Endothelial cell of umbilical vein (primary cell): ENCODE results near the gene LDHAL6B. TPM values are rescaled to one million over a fixed set of nuclear protein-coding genes. Genes with fewer than 3 reads are reported as not detected.

Experiments used
- BruUV-seq: library from RNA; stranded (reverse); fragments of 400-500 nt; replicated peaks from 2 replicates; lab custom pipeline; 2021; lab: Mats Ljungman, UMichigan
- CTCF ChIA-PET: fragments of 300-600, 350-600 bp; sonication (Branson Sonifier 250); formaldehyde crosslinking; loops from one replicate; lab custom pipeline; 2021; ENCODE audit warnings: antibody characterized with exemption, inconsistent platforms; lab: Charles Lee
- POLR2A ChIA-PET: fragments of 300-600, 350-600 bp; sonication (Branson Sonifier 250); formaldehyde crosslinking; loops from one replicate; lab custom pipeline; 2021; ENCODE audit warnings: antibody characterized with exemption, inconsistent platforms; lab: Charles Lee
- DNase-seq: peaks from one replicate; pipeline ENCODE4 v3.0.0-alpha.2; 2011; ENCODE audit warnings: low read depth, low spot score
- FAIRE-seq: peaks from 2 replicates; lab custom pipeline; 2011; peaks lifted over from hg19 to GRCh38; lab: Jason Lieb, UNC
- H2AFZ ChIP-seq: 2 replicates; pipeline ENCODE4 v1.6.0; 2012; ENCODE audit warnings: low read depth, low read length, control low read depth, inconsistent platforms
- H3K27ac ChIP-seq: 2 replicates; pipeline ENCODE4 v1.5.1; 2011; ENCODE audit warnings: low read depth, mild to moderate bottlenecking, control low read depth, low read length, moderate library complexity; ENCODE audit not compliant: insufficient read depth
- H3K27me3 ChIP-seq, 2 experiments: 2 replicates each; pipeline versions ENCODE4 v1.6.0 to v1.6.1; 2011; ENCODE audit warnings: low read length in 2 of 2, mixed read lengths in 1 of 2; ENCODE audit not compliant: control insufficient read depth in 2 of 2, insufficient read depth in 2 of 2
- H3K36me3 ChIP-seq, 2 experiments: 2 replicates in 1 of 2; 3 replicates in 1 of 2; pipeline ENCODE4 v1.5.1; 2011; ENCODE audit warnings: low read length in 2 of 2, mild to moderate bottlenecking in 1 of 2, moderate library complexity in 1 of 2; ENCODE audit not compliant: control insufficient read depth in 2 of 2, insufficient read depth in 2 of 2; ENCODE audit errors: extremely low read depth in 1 of 2
- H3K4me1 ChIP-seq: 3 replicates; pipeline ENCODE4 v1.5.1; 2011; ENCODE audit warnings: mild to moderate bottlenecking, low read length; ENCODE audit not compliant: control insufficient read depth, insufficient read depth; ENCODE audit errors: extremely low read depth
- H3K4me2 ChIP-seq: 2 replicates; pipeline ENCODE4 v1.6.1; 2011; ENCODE audit warnings: low read length, control low read depth, mixed read lengths; ENCODE audit not compliant: insufficient read depth
- H3K4me3 ChIP-seq, 3 experiments: fragments of 200-600 bp in 1 of 3; sonication (generic), shearing (Covaris generic) in 1 of 3; replicated peaks in 1 of 3; 2 replicates each; pipeline ENCODE4 v1.5.1; 2011 to 2016; ENCODE audit warnings: control low read depth in 3 of 3, low read length in 3 of 3, mild to moderate bottlenecking in 2 of 3, inconsistent platforms in 1 of 3, low read depth in 1 of 3, moderate library complexity in 1 of 3; ENCODE audit not compliant: insufficient read depth in 1 of 3
- H3K79me2 ChIP-seq: 2 replicates; pipeline ENCODE4 v1.6.0; 2012; ENCODE audit warnings: low read length, inconsistent platforms; ENCODE audit not compliant: control insufficient read depth, insufficient read depth
- H3K9ac ChIP-seq: replicated peaks from 2 replicates; pipeline ENCODE3; 2011; ENCODE audit warnings: low read length, control low read depth; ENCODE audit not compliant: insufficient read depth; ENCODE audit errors: extremely low read depth
- H3K9me1 ChIP-seq: replicated peaks from 3 replicates; pipeline ENCODE4 v1.6.0; 2011; ENCODE audit warnings: mild to moderate bottlenecking, low read length; ENCODE audit not compliant: control insufficient read depth, insufficient read depth; ENCODE audit errors: extremely low read depth
- H3K9me3 ChIP-seq: replicated peaks from 2 replicates; pipeline ENCODE4 v1.5.1; 2012; ENCODE audit warnings: low read length, inconsistent platforms; ENCODE audit not compliant: control insufficient read depth, insufficient read depth
- H4K20me1 ChIP-seq: replicated peaks from 2 replicates; pipeline ENCODE3; 2011; ENCODE audit warnings: mild to moderate bottlenecking, low read length; ENCODE audit not compliant: control insufficient read depth, insufficient read depth; ENCODE audit errors: extremely low read depth
- CTCF ChIP-seq, 2 donors: IDR thresholded peaks; 1 replicate in 1 of 2; 2 replicates in 1 of 2; pipeline ENCODE4 v1.5.1; 2011; ENCODE audit warnings: low read length in 2 of 2, mild to moderate bottlenecking in 2 of 2, moderate library complexity in 2 of 2, control low read depth in 1 of 2, inconsistent platforms in 1 of 2, low read depth in 1 of 2; ENCODE audit not compliant: insufficient read depth in 1 of 2; ENCODE audit errors: extremely low read depth in 1 of 2
- EZH2 ChIP-seq: IDR thresholded peaks from 2 replicates; pipeline ENCODE4 v1.6.1; 2012; ENCODE audit warnings: borderline replicate concordance, low read depth, mild to moderate bottlenecking, moderate library complexity, low read length, inconsistent platforms; ENCODE audit not compliant: severe bottlenecking
- FOS ChIP-seq: IDR thresholded peaks from 2 replicates; pipeline ENCODE4 v1.6.1; 2011; ENCODE audit warnings: mild to moderate bottlenecking, low read length, moderate library complexity, borderline replicate concordance; ENCODE audit not compliant: insufficient read depth
- GATA2 ChIP-seq: IDR thresholded peaks from 2 replicates; pipeline ENCODE4 v1.7.0; 2011; ENCODE audit warnings: low read depth, mild to moderate bottlenecking, moderate library complexity, mixed read lengths, low read length; ENCODE audit not compliant: insufficient read length, insufficient read depth
- JUN ChIP-seq: IDR thresholded peaks from 2 replicates; pipeline ENCODE4 v1.6.1; 2011; ENCODE audit warnings: borderline replicate concordance, low read depth; ENCODE audit not compliant: insufficient read length, insufficient read depth
- MAX ChIP-seq: IDR thresholded peaks from 2 replicates; pipeline ENCODE4 v1.6.1; 2011; ENCODE audit not compliant: insufficient read depth, insufficient read length
- MYC ChIP-seq: IDR thresholded peaks from one replicate; pipeline ENCODE4 v1.6.1; 2011; ENCODE audit warnings: mild to moderate bottlenecking, low read depth, low read length
- POLR2A ChIP-seq: IDR thresholded peaks from 2 replicates; pipeline ENCODE4 v1.6.1; 2012; ENCODE audit warnings: low read depth, mild to moderate bottlenecking, control low read depth, low read length
- POLR2AphosphoS5 ChIP-seq: IDR thresholded peaks from 2 replicates; pipeline ENCODE4 v1.6.1; 2012; ENCODE audit warnings: low read depth, mild to moderate bottlenecking, control low read depth, low read length, moderate library complexity; ENCODE audit not compliant: insufficient read depth
- dilution Hi-C: fragments of 300-500 bp; cut with MboI; formaldehyde crosslinking; loops from one replicate; pipeline ENCODE4 v1.15.0; 2019; ENCODE audit warnings: low sequenced_read_pairs; ENCODE audit not compliant: extremely low pct_ligation_motif_present
- intact Hi-C: fragments of 100-400 bp; cut with micrococcal nuclease; formaldehyde crosslinking; loops from one replicate; pipeline ENCODE4 v1.10.0; 2022
- polyA plus RNA-seq, 4 experiments: library from polyadenylated mRNA; depleted of rRNA in 3 of 4; stranded (reverse) in 3 of 4; unstranded in 1 of 4; fragments of >200 nt; gene quantifications; 2 replicates each; pipeline versions ENCODE4 v1.2.1 to v1.2.3, GENCODE V29; 2011 to 2012; ENCODE audit warnings: missing spikeins in 1 of 4
- total RNA-seq: library from RNA; stranded (reverse); gene quantifications from 2 replicates; pipeline ENCODE4 v1.2.3, GENCODE V29; 2021

The LDHAL6B gene
- total and polyA plus RNA-seq, 2 donors (not counting 3 experiments of a cell fraction or from before 2014, with no cell fraction given): not detected

- Histone ChIP-seq H2AFZ (no peak overlapping the region), H4K20me1 (no peaks in the 10 kb centered on the region), H3K9me1 (no peaks in the 10 kb centered on the region), H3K27ac (no peak overlapping the region), H3K79me2 (no peaks in the 10 kb centered on the region), H3K4me1 (peaks cover 27% of the 10 kb centered on the region), H3K9ac (no peak overlapping the region), H3K9me3 (no peaks in the 10 kb centered on the region), H3K4me2 (no peak overlapping the region), H3K4me3 (no peak overlapping the region), H3K27me3 (no peaks in the 10 kb centered on the region), H3K36me3 (peaks cover 13 to 17% of the 10 kb centered on the region in 2 experiments)
- TF ChIP-seq POLR2A (no peak), POLR2AphosphoS5 (no peak), EZH2 (no peak), FOS (no peak), GATA2 (no peak), CTCF (IDR thresholded peaks at IDR 0.05; ENCODE audit: extremely low read depth in 1 of 2, insufficient read depth in 1 of 2, low read depth in 1 of 2, low read length in 2 of 2) (no peak), MAX (no peak), MYC (no peak), JUN (no peak)
- FAIRE-seq: no peak
- intact Hi-C loops (no loop called here), dilution Hi-C loops (no loop called here)
- ChIA-PET POLR2A (no interaction called here), CTCF (no interaction called here)
- no TSS peak for BruUV-seq
- no peak for DNase-seq
Observed at GRCh38 chr15:59189241-59189640, 17.4 kb upstream of the LDHAL6B start.
